ENCODE measurements around the gene NR5A1.

DNA sequence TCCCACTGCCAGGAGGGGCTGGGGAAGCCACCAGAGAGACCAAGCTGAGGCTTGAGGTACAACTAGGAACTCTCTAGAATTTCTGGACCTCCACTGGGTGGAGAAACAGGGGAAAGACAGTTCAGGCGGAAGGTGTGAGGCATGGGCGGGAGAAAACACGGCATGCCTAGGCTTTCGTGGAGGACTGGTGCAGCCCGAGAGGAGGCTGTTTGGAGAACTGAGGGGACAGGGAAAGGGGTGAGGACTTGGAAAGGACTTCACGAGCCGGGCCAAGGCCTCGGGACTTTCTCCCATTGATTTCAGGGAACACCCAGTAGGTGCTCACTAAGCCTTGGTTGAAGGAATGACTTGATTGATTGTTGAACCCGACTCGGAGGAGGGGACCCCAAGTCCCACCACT is 66.4 kb downstream of the NR5A1 start:
- TF ChIP-seq POLR2A (IDR thresholded peaks at IDR 0.05; ENCODE audit: low read depth) (no peak), EP300 (IDR thresholded peaks at IDR 0.05) (no peak)
- TF ChIP-seq, protein P1, sequence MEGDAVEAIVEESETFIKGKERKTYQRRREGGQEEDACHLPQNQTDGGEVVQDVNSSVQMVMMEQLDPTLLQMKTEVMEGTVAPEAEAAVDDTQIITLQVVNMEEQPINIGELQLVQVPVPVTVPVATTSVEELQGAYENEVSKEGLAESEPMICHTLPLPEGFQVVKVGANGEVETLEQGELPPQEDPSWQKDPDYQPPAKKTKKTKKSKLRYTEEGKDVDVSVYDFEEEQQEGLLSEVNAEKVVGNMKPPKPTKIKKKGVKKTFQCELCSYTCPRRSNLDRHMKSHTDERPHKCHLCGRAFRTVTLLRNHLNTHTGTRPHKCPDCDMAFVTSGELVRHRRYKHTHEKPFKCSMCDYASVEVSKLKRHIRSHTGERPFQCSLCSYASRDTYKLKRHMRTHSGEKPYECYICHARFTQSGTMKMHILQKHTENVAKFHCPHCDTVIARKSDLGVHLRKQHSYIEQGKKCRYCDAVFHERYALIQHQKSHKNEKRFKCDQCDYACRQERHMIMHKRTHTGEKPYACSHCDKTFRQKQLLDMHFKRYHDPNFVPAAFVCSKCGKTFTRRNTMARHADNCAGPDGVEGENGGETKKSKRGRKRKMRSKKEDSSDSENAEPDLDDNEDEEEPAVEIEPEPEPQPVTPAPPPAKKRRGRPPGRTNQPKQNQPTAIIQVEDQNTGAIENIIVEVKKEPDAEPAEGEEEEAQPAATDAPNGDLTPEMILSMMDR (IDR thresholded peaks at IDR 0.05) = no peak

Data from esophagus muscularis mucosa (tissue), 4 donors.